ENCODE results near the gene PAPOLA. TPM values are rescaled to one million over a fixed set of nuclear protein-coding genes. Genes with fewer than 3 reads are reported as not detected.

PAPOLA gene
- total and polyA plus RNA-seq, 2 experiments from 2014 or later, result 198 to 237 TPM

GRCh38 chr14:96493178-96493577, 9.0 kb upstream of the PAPOLA start:
- no peak overlapping the region for H3K4me2 ChIP-seq
- H3K27me3 Mint-ChIP-seq (ENCODE audit: insufficient read depth, low read depth, poor library complexity), result peaks cover 2% of the 10 kb centered on the region
- no peaks in the 10 kb centered on the region for H3K4me1 Mint-ChIP-seq
- no peaks in the 10 kb centered on the region for H3K9me3 Mint-ChIP-seq
- H3K27ac ChIP-seq (ENCODE audit: low read depth), result no peak overlapping the region
- no peak overlapping the region for H2AFZ ChIP-seq
- ATAC-seq (no peak), DNase-seq (ENCODE audit: low spot score) (no peak)
- H3K36me3 ChIP-seq (ENCODE audit: insufficient read depth), result no peaks in the 10 kb centered on the region
- no peak overlapping the region for H3K4me3 Mint-ChIP-seq
- no peak overlapping the region for H3K27ac Mint-ChIP-seq
- no peaks in the 10 kb centered on the region for H3F3A ChIP-seq (replicated peaks; ENCODE audit: low read depth)
- no peaks in the 10 kb centered on the region for H3K36me3 Mint-ChIP-seq (ENCODE audit: low read depth)
- no peaks in the 10 kb centered on the region for H4K20me1 ChIP-seq (replicated peaks; ENCODE audit: insufficient read depth)
- no peaks in the 10 kb centered on the region for H3K27me3 ChIP-seq (ENCODE audit: insufficient read depth)
- no peaks in the 10 kb centered on the region for H3K9me2 ChIP-seq (ENCODE audit: insufficient read depth)
- no peak for TF ChIP-seq NANOG (IDR thresholded peaks at IDR 0.05; ENCODE audit: borderline replicate concordance)
- no peaks in the 10 kb centered on the region for H3K79me2 ChIP-seq (replicated peaks; ENCODE audit: insufficient read depth)
- no peak overlapping the region for H3K4me3 ChIP-seq
- H3K4me1 ChIP-seq (ENCODE audit: insufficient read depth), result no peaks in the 10 kb centered on the region; the same call in 1 of the 2 replicates

DNA sequence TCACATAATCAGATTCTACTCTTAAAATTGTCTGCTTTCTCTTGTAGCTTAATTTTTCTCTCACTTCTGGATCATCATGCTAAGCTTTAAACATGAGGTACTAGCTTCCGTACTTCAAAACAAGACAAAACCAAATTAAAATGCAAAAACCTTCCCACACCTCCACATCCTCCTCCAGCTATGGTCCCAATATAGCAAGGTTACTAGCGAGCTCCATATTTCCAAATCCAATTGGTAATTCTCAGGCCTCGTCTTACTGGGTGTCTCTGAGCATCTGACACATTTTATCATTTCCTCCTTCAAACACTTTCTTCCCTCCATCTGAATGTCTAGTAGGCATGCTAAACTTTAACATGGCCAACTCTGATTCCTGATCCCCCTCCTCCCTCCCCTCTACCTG, 7.9 kb upstream of the PAPOLA start:
- Histone ChIP-seq H3K27ac (ENCODE audit: low read depth) (no peak overlapping the region), H3K27me3 (ENCODE audit: insufficient read depth) (no peaks in the 10 kb centered on the region), H3K4me1 (ENCODE audit: insufficient read depth) (no peaks in the 10 kb centered on the region; the same call in 1 of the 2 replicates), H2AFZ (no peak overlapping the region), H3K9me2 (ENCODE audit: insufficient read depth) (no peaks in the 10 kb centered on the region), H3K4me3 (no peak overlapping the region), H3K79me2 (replicated peaks; ENCODE audit: insufficient read depth) (no peaks in the 10 kb centered on the region), H3K4me2 (no peak overlapping the region), H3F3A (replicated peaks; ENCODE audit: low read depth) (no peaks in the 10 kb centered on the region), H4K20me1 (replicated peaks; ENCODE audit: insufficient read depth) (no peaks in the 10 kb centered on the region), H3K36me3 (ENCODE audit: insufficient read depth) (no peaks in the 10 kb centered on the region)
- H3K27me3 Mint-ChIP-seq (ENCODE audit: insufficient read depth, low read depth, poor library complexity), result peaks cover 2% of the 10 kb centered on the region
- H3K9me3 Mint-ChIP-seq, result no peaks in the 10 kb centered on the region
- no peak overlapping the region for H3K27ac Mint-ChIP-seq
- H3K4me3 Mint-ChIP-seq, result no peak overlapping the region
- H3K36me3 Mint-ChIP-seq (ENCODE audit: low read depth), result no peaks in the 10 kb centered on the region
- H3K4me1 Mint-ChIP-seq, result no peaks in the 10 kb centered on the region
- ATAC-seq (no peak), DNase-seq (ENCODE audit: low spot score) (no peak)
- TF ChIP-seq POLR2AphosphoS5 (IDR thresholded peaks at IDR 0.05; ENCODE audit: low read depth) (no peak), STAT1 (IDR thresholded peaks at IDR 0.05; ENCODE audit: unreplicated experiment) (no peak), ZNF462 (CRISPR knock-in tag; IDR thresholded peaks at IDR 0.05) (no peak), EZH2phosphoT487 (IDR thresholded peaks at IDR 0.05; ENCODE audit: unreplicated experiment) (no peak)
- TF ChIP-seq, protein P1, sequence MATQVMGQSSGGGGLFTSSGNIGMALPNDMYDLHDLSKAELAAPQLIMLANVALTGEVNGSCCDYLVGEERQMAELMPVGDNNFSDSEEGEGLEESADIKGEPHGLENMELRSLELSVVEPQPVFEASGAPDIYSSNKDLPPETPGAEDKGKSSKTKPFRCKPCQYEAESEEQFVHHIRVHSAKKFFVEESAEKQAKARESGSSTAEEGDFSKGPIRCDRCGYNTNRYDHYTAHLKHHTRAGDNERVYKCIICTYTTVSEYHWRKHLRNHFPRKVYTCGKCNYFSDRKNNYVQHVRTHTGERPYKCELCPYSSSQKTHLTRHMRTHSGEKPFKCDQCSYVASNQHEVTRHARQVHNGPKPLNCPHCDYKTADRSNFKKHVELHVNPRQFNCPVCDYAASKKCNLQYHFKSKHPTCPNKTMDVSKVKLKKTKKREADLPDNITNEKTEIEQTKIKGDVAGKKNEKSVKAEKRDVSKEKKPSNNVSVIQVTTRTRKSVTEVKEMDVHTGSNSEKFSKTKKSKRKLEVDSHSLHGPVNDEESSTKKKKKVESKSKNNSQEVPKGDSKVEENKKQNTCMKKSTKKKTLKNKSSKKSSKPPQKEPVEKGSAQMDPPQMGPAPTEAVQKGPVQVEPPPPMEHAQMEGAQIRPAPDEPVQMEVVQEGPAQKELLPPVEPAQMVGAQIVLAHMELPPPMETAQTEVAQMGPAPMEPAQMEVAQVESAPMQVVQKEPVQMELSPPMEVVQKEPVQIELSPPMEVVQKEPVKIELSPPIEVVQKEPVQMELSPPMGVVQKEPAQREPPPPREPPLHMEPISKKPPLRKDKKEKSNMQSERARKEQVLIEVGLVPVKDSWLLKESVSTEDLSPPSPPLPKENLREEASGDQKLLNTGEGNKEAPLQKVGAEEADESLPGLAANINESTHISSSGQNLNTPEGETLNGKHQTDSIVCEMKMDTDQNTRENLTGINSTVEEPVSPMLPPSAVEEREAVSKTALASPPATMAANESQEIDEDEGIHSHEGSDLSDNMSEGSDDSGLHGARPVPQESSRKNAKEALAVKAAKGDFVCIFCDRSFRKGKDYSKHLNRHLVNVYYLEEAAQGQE (IDR thresholded peaks at IDR 0.05; ENCODE audit: unreplicated experiment), result no peak

Data from GM23338 (cell line).